ENCODE measurements around the gene NOPCHAP1.

Gene NOPCHAP1, protein sequence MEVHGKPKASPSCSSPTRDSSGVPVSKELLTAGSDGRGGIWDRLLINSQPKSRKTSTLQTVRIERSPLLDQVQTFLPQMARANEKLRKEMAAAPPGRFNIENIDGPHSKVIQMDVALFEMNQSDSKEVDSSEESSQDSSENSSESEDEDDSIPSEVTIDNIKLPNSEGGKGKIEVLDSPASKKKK

DNA sequence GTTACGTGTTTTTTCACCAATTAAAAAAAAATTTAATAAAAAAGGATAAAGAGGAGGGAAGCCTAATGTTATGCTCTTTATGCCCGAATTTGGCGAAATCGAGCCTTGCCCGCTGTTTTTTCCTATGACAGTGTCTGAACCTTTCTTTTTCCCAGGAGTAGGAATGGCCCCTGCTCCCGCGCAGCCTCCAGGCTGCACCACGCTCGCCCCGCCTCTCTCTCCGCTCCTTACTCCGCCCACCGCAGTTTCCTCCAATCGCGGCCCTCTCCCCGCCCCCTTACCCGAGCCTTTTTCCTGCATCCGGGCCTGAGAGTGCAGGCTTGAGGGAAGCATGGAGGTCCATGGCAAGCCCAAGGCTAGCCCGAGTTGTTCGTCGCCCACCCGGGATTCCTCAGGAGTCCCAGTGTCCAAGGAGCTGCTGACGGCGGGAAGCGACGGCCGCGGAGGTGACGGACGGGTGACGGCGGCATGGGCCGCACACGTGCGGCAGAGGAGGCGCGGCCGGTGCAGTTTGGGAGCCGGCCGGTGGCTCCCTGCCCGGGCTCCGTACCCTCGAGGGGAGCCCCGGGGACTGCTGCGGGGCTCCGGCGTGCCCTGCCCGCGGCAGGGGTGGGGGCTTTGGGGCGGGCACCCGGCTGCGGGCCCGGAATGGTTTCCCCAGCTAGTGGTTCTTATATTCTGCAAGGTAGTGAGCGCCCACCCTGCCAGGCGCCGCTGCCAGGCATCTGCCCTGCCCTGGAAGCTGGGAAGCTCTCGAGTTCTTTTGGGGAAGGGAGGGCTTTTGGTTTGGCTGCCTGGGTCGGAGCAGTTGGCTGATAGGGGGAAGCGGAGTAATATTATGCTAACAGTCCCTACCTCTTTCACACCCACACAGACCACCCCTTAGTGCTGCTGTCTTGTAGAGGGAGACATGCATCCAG is at the start of gene NOPCHAP1:
Gene NOPCHAP1, plus strand, starts transcription at position 295 of the 920 bp plus-strand sequence. Its CDS starts 37 bp downstream, at position 332.
- H3K4me1 ChIP-seq (ENCODE audit: insufficient read depth, poor library complexity, severe bottlenecking): no peaks in the 10 kb centered on the region

DNA sequence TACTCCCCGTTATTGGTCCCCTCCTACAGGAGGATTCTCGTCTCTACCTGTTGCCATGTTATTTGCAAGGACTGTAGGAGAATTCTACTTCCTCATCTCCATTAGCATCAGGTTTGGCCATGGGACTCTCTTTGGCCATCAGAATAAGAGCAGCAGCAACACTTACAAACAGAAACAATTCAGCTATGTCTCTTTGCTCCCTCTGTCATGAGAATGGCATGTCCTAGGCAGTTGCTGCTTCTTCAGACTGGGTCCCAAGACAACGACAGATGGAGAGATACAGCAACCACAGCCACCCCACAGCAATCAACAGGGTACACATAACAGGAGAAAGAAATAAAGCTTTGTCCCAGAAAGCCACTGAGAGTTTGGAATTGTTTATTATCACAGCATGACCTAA is 47.7 kb upstream of the NOPCHAP1 start:
- no peak overlapping the region for H3K4me3 ChIP-seq (ENCODE audit: severe bottlenecking)
- ATAC-seq (ENCODE audit: low read depth): no peak
- no peaks in the 10 kb centered on the region for H3K9me3 ChIP-seq (ENCODE audit: severe bottlenecking)
- no peak overlapping the region for H3K27ac ChIP-seq (ENCODE audit: poor library complexity, severe bottlenecking)
- DNase-seq (ENCODE audit: low spot score): no peak
- TF ChIP-seq, protein P1, sequence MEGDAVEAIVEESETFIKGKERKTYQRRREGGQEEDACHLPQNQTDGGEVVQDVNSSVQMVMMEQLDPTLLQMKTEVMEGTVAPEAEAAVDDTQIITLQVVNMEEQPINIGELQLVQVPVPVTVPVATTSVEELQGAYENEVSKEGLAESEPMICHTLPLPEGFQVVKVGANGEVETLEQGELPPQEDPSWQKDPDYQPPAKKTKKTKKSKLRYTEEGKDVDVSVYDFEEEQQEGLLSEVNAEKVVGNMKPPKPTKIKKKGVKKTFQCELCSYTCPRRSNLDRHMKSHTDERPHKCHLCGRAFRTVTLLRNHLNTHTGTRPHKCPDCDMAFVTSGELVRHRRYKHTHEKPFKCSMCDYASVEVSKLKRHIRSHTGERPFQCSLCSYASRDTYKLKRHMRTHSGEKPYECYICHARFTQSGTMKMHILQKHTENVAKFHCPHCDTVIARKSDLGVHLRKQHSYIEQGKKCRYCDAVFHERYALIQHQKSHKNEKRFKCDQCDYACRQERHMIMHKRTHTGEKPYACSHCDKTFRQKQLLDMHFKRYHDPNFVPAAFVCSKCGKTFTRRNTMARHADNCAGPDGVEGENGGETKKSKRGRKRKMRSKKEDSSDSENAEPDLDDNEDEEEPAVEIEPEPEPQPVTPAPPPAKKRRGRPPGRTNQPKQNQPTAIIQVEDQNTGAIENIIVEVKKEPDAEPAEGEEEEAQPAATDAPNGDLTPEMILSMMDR (IDR thresholded peaks at IDR 0.05; ENCODE audit: poor library complexity, severe bottlenecking): no peak
- H3K27me3 ChIP-seq (ENCODE audit: insufficient read depth, poor library complexity, severe bottlenecking): no peaks in the 10 kb centered on the region
- no peaks in the 10 kb centered on the region for H3K4me1 ChIP-seq (ENCODE audit: insufficient read depth, poor library complexity, severe bottlenecking)
- H3K36me3 ChIP-seq (ENCODE audit: low read depth): no peaks in the 10 kb centered on the region

More for the DNA sequence above, at the start of gene NOPCHAP1:
- DNase-seq (ENCODE audit: low spot score): peak; percentile 92
- no peak within 1 kb of the TSS for H3K27ac ChIP-seq (ENCODE audit: poor library complexity, severe bottlenecking)
- no peaks in the 10 kb centered on the region for H3K27me3 ChIP-seq (ENCODE audit: insufficient read depth, poor library complexity, severe bottlenecking)
- H3K9me3 ChIP-seq (ENCODE audit: severe bottlenecking): no peaks in the 10 kb centered on the region
- ATAC-seq (ENCODE audit: low read depth): peak; percentile 100
- H3K36me3 ChIP-seq (ENCODE audit: low read depth): peaks cover 26% of the 10 kb centered on the region
- peak within 1 kb of the TSS; percentile 64 for H3K4me3 ChIP-seq (ENCODE audit: severe bottlenecking)
- TF ChIP-seq, protein P1 (IDR thresholded peaks at IDR 0.05; ENCODE audit: poor library complexity, severe bottlenecking): no peak

DNA sequence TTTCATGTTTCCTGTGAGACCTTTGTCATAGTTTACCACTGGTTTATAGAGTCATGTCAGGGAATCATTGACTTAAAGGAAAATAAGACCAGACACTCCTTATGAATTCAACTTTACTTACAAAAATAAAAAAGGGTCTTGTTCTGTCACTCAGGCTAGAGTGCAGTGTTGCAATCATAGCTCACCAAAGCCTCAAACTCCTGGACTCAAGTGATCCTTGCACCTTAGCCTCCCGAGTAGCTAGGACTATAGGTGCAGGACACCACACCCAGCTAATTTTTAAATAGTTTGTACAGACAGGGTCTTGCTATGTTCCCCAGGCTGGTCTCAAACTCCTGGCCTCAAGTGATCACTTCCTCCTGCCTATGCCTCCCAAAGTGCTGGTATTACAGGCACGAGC is 47.0 kb upstream of the NOPCHAP1 start:
- no peaks in the 10 kb centered on the region for H3K27me3 ChIP-seq (ENCODE audit: insufficient read depth, poor library complexity, severe bottlenecking)
- H3K27ac ChIP-seq (ENCODE audit: poor library complexity, severe bottlenecking): no peak overlapping the region
- no peaks in the 10 kb centered on the region for H3K36me3 ChIP-seq (ENCODE audit: low read depth)
- TF ChIP-seq, protein P1 (IDR thresholded peaks at IDR 0.05; ENCODE audit: poor library complexity, severe bottlenecking): no peak
- no peak overlapping the region for H3K4me3 ChIP-seq (ENCODE audit: severe bottlenecking)
- H3K9me3 ChIP-seq (ENCODE audit: severe bottlenecking): no peaks in the 10 kb centered on the region
- ATAC-seq (ENCODE audit: low read depth): no peak
- DNase-seq (ENCODE audit: low spot score): no peak
- no peaks in the 10 kb centered on the region for H3K4me1 ChIP-seq (ENCODE audit: insufficient read depth, poor library complexity, severe bottlenecking)

DNA sequence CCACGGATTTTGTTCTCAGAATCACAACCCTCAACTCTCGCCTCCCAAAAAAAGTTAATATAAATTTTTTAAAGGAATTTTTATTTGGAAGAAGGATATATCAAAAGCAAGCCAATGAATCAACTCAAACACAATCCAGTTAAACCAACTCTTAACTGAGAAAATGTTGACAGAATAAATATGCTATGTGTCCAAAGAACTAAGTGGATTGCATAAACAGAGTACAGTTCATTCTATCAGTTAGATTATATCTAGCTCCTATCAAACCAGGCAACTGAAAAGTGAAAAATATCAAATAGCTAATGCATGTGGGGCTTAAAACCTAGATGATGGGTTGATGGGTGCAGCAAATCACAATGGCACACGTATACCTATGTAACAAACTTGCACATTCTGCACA is 44.7 kb upstream of the NOPCHAP1 start:
- ATAC-seq (ENCODE audit: low read depth) (no peak), DNase-seq (ENCODE audit: low spot score) (no peak)
- H3K4me3 ChIP-seq (ENCODE audit: severe bottlenecking): no peak overlapping the region
- no peaks in the 10 kb centered on the region for H3K27me3 ChIP-seq (ENCODE audit: insufficient read depth, poor library complexity, severe bottlenecking)
- H3K36me3 ChIP-seq (ENCODE audit: low read depth): no peaks in the 10 kb centered on the region
- TF ChIP-seq, protein P1 (IDR thresholded peaks at IDR 0.05; ENCODE audit: poor library complexity, severe bottlenecking): no peak
- no peaks in the 10 kb centered on the region for H3K4me1 ChIP-seq (ENCODE audit: insufficient read depth, poor library complexity, severe bottlenecking)
- no peaks in the 10 kb centered on the region for H3K9me3 ChIP-seq (ENCODE audit: severe bottlenecking)
- no peak overlapping the region for H3K27ac ChIP-seq (ENCODE audit: poor library complexity, severe bottlenecking)
